Activated CD8-positive, alpha-beta memory T cell treated with anti-CD3 and anti-CD28 coated beads for 48 hours (primary cell): ENCODE measurements around the gene SLC12A7.

Experiments used
- DNase-seq, 3 experiments: peaks; one replicate each; pipeline ENCODE4 v3.0.0-alpha.2; 2020; ENCODE audit warnings: low read depth in 2 of 3, low spot score in 2 of 3

Gene SLC12A7

DNA sequence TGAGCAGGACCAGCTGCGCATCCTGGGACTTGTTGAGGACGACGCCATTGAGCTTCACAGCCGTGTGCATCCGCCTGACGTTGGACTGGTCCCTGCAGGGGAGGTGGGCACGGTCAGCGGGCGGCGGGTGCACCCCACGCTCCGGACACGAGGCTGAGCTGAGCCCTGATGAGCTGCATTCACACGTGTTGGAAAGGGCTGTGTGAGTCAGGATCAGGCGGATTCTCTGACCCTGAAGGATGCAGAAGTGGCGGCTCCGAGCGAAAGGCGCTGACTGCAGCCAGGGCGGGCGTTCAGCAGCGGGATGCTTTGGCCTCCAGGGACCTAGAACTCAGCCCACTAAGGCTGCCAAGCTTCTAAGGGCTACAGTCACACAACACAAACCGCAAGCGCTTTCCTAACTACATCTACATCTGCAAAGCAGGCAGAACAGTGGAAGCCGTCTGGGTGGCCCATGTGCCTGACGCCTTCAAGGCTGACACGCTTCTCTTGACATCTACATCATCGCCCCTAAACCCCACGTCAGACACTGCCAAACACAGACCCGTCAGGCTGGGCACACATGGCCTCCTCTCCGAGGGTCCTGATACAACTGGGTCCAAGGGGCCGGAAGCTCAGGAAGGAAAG lies 58.4 kb downstream of the SLC12A7 start:
- DNase-seq: no peak

DNA sequence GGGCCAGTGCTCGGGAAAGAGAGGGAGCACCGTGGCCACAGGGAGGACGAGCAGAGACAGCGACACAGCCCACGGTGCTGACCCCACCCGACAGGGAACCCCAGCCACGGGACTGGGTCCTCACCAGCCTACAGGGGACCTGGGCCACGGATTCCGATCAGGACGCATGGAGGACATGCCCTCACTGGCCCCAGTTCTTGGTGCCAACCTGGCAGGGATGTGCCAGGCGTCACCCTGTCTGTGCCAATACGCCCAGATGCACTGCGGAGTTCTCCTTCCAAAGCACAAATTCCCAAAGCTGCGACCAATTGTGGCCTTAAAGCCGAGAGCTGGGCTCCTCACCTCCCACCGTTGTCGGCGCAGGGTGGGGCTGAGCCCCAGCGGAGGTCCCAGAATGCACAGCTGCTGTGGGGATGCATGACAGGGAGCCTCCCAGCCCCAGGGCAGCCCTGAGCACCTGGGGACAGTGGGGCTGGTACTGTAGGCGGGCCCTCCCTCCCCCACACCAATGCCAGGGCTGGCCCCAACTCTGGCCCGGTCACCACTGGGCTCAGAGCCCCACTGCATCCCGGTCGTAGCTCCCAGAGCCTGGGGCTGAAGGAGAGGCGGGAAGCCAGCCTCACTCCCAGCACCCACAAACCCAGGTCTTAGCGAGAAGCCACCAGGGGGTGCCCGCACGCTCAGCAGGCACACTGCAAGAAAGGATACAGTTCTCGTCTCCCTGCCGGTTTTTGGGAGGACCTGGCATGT lies 59.0 kb downstream of the SLC12A7 start:
- no peak for DNase-seq

DNA sequence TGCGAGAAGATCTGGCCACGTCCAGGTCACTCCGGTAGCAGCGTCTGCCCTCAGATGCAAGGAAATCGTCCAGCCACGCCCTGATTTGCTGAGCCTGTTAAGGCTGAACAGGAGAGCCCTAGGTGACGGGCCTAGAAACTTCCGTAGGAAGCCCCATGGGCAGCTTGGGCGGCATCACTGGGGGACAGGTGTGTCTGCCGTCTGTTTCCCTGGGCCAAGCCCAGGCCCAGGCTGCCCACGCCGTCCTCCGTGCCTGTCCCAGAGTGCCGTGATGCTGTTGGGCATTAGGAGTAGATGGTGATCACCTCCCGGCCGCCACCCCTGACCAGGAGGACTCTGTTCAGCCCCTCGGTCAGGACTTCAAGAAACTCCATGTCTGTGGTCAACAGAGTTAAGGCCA lies 59.8 kb downstream of the SLC12A7 start:
- no peak for DNase-seq

DNA sequence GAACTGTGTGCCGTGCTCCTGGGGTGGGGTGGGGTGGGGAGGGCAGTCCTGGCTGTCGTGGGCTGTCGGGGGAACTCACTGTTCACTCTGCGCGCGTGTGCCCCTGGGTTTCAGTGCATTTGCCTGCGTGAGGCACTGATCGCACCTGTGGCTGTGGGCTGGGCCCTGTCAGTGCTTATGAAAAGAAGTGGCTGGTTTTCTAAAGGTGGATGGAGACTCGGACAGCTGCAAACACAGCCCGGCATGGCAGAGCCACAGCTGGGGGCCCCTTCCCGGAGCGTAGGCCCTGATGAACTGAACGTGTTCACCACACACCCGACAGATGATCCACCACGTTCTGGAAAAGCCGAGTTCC lies 60.5 kb downstream of the SLC12A7 start:
- no peak for DNase-seq

DNA sequence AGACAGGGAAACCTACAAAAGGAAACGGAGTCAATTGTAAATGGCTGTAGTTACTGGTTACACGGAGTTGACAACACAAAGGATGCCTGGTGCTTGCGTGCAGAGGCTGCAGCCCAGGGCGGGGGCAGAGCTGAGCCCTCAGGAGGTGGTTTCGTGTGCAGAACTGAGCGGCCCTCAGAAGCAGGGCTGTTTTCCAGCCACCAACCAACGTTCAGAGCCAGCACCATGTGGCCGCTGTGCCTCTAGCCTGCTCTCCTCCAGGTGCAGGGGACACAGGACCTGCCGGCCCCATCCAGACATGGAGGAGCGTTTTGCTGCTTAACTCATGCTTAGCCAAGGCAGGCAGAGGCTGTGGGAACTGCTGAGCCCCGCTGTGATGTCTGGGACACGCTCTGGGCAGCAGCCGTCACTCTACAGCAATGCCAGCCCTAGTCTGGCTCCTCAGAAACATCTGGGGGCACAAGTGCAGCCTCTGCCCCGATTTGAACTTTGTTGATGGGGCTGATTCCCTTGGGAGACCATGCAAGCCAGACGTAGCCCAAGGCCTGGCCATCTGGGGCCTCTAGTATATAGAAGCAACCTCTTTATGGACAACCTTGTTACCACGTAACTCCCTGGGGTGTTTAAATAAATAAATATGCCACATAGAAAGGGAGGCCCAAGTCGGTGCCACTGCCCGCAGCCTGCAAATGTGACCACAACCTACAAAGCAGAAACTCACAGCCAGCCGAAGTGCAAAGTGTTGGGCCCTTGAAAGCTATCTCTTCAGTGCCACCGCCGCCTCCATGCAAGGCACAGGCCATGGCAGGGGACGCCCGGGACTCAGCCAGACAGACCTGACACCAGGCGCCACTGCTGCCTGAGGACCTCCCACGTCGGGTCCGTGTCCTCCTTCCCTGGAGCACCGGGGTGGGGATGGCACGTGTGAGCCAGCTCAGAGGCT lies 61.2 kb downstream of the SLC12A7 start:
- no peak for DNase-seq

DNA sequence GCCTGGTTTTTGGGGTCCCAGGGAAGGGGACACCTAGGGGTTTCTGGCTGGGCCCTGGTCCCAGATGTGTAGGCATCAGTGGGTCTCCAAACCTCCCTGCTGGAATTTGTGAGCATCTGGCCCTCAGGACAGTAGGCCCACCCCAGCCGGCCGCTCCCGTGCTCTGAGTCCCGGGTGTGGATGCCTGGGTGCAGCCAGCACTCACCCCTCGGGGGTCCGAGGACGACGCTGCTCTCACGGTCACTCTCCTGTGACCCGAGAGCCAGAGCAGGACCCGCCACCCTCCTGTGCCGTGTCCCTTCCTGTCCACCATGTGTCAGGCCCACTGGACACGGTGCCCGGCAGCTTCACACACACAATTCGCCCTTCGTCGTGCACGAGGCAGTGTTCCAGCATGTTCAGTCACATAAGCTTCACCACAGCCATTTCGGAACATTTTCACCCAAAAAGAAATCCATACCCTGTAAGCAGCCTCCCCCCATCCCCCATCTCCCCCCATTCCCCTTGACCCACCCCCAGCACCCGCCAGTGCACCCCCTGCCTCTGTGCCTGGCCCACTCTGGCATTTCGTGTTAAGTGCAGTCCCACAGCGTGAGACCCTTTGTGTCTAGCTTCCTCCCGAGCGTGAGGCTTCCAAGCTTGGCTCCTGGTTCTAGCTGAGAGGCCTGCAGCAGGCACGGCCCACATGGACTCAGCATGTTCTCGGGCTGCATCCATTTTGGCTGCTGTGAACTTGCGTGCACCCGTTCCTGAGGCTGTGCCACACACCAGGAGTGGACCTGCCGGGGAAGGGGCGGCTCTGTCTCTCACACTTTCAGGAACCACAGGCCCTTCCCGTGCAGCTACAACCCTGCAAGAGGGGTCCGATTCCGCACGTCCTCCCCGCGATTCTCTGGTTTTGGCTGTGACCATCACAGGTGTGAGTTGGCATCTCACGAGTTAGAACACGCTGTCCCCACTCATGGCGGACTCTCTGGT lies 62.7 kb downstream of the SLC12A7 start:
- no peak for DNase-seq

DNA sequence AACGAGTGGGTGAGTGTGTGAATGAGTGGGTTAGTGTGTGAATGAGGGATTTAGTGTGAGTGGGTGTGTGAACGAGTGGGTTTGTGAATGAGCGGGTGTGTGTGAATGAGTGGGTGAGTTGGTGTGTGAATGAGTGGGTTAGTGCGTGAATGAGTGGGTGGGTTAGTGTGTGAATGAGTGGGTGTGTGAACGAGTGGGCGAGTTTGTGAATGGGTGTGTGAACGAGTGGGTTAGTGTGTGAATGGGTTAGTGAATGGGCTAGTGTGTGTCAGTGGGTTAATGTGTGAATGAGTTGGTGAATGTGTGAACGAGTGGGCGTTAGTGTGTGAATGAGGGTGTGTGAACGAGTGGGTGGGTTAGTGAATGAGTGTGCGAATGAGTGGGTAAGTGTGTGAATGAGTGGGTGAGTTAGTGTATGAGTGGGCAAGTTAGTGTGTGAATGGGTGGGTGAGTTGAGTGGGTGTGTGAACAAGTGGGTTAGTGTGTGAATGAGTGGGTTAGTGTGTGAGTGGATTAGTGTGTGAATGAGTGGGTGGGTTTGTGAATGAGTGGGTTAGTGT lies 63.6 kb downstream of the SLC12A7 start:
- no peak for DNase-seq

DNA sequence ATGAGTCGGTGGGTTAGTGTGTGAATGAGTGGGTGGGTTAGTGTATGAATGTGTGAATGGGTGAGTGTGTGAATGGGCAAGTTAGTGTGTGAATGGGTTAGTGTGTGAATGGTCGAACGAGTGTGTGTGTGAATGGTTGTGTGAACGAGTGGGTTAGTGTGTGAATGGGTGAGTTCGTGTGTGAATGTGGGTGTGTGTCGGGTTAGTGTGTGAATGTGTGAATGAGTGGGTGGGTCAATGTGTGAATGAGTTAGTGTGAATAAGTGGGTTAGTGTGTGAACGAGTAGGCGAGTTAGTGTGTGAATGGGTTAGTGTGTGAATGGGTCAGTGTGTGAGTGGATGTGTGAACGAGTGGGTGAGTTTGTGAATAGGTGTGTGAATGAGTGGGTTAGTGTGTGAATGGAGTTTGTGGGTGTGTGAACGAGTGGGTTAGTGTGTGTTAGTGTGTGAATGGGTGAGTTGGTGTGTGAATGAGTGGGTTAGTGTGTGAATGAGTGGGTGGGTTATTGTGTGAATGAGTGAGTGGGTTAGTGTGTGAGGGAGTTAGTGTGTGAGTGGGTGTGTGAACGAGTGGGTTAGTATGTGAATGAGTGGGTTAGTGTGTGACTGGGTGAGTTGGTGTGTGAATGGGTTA lies 64.4 kb downstream of the SLC12A7 start:
- no peak for DNase-seq

DNA sequence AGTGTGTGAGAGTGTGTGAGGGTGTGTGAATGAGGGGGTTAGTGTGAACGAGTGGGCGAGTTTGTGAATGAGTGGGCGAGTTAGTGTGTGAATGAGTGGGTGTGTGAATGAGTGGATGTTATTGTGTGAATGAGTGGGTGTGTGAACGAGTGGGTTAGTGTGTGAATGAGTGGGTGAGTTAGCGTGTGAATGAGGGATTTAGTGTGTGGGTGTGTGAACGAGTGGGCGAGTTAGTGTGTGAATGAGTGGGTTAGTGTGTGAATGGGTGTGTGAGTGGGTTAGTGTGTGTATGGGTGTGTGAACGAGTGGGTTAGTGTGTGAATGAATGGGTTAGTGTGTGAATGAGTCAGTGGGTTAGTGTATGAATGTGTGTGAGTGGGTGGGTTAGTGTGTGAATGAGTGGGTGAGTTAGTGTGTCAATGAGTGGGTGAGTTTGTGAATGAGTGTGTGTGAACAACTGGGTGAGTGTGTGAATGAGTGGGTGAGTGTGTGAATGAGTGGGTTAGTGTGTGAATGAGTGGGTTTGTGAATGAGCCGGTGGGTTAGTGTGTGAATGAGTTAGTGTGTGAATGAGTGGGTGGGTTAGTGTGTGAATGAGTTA lies 65.8 kb downstream of the SLC12A7 start:
- DNase-seq: no peak

DNA sequence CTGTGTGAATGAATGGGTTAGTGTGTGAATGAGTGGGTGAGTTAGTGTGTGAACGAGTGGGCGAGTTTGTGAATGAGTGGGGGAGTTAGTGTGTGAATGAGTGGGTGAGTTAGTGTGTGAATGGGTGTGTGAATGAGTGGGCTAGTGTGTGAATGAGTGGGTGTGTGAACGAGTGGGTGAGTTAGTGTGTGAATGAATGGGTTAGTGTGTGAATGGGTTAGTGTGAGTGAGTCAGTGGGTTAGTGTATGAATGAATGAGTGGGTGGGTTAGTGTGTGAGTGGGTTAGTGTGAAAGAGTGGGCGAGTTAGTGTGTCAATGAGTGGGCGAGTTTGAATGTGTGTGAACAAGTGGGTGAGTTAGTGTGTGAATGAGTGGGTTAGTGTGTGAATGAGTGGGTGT lies 67.7 kb downstream of the SLC12A7 start:
- no peak for DNase-seq

DNA sequence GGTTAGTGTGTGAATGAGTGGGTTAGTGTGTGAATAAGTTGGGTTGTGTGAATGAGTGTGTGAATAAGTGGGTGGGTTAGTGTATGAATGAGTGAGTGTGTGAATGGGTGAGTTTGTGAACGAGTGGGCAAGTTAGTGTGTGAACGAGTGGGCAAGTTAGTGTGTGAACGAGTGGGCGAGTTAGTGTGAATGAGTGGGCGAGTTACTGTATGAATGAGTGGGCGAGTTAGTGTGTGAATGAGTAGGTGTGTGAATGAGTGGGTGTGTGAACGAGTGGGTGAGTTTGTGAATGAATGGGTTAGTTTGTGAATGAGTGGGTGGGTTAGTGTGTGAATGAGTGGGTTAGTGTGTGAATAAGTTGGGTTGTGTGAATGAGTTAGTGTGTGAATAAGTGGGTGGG lies 68.5 kb downstream of the SLC12A7 start:
- no peak for DNase-seq

DNA sequence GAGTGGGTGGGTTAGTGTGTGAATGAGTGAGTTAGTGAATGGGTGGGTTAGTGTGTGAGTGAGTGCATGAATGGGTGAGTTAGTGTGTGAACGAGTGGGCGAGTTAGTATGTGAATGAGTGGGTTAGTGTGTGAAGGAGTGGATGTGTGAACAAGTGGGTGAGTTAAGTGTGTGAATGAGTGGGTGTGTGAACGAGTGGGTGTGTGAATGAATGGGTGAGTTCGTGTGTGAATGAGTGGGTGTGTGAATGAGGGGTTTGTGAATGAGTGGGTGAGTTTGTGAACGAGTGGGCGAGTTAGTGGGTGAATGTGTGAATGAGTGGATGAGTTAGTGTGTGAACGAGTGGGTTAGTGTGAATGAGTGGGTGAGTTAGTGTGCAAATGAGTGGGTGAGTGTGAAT lies 69.2 kb downstream of the SLC12A7 start:
- no peak for DNase-seq

DNA sequence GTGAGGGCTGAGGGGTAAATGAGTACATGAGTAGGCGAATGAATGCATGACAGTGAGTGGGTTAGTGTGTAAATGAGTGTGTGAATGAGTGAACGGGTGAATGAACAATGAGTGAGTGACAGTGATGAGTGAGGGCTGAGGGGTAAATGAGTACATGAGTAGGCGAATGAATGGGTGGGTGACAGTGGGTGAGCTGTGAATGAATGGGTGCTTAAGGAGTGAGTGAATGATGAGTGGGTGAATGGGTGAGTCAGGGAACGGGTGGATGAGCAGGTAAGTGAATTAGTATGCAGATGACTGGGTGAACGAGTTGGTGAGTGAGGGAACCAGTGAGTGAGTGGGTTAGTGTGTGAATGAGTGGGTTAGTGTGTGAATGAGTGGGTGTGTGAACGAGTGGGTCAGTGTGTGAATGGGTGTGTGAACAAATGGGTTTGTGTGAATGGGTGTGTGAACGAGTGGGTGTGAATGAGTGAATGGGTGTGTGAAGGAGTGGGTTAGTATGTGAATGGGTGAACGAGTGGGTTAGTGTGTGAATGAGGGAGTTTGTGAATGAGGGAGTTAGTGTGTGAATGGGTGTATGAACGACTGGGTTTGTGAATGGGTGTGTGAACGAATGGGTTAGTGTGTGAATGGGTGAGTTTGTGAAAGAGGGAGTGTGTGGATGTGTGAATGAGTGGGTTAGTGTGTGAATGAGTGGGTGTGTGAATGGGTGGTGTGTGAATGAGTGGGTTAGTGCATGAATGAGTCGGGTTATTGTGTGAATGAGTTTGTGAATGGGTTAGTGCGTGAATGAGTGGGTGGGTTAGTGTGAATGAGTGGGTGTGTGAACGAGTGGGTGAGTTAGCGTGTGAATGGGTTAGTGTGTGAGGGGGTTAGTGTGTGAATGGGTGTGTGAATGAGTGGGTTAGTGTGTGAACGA lies 70.4 kb downstream of the SLC12A7 start:
- no peak for DNase-seq

DNA sequence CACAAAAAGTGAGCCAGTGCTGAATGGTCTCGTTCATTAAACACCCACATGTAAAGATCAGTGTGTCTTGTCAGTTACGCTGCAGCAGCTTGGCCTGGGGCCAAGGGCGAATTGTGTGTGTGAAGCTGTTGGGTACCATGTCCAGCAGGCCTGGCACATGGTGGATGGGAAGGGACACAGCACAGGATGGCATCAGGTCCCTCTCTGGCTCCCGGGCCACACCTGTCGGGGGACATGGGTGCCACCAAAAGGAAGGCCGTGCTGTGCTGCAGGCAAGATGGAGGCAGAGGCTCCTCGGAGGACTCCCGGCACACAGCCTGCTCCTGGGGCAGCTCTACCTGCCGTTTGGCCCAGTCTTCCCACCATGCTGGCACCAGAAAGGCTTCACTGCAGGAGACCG lies 71.3 kb downstream of the SLC12A7 start:
- DNase-seq: no peak

DNA sequence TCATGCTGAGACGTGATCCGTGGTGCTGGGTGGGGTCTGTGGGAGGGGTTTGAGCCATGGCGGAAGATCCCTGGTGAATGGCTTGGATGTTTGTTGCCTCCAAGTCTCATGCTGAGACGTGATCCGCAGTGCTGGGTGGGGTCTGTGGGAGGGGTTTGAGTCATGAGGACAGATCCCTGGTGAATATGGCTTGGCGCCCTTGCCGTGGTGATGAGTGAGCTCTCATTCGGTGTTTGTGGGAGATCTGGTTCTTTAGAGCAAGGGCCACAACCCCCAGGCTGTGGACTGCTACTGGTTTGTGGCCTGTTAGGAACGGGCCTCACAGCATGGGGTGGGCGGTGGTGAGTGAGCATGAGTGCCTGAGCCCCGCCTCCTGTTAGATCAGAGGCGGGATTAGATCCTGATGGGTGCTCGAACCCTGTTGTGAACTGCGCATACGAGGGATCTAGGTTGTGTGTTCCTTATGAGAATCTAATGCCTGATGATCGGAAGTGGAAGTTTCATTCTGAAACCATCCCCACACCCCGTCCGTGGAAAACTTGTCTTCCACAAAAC lies 72.1 kb downstream of the SLC12A7 start:
- no peak for DNase-seq

DNA sequence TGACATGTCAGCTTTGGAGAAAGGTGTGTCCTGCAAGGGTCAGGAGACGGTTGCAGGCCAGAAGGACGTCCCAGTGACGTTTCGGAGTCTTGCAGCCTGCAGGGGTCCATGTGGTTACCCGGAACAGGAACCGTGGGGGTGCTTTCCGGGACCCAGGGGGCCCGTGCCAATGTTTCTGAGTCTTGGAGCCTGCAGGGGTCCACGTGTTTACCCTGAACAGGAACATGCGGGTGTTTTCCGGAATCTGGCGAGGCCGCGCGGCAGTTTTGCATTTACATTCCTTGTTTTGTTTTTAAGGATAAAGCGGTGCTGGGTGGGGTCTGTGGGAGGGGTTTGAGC lies 72.7 kb downstream of the SLC12A7 start:
- DNase-seq: no peak

DNA sequence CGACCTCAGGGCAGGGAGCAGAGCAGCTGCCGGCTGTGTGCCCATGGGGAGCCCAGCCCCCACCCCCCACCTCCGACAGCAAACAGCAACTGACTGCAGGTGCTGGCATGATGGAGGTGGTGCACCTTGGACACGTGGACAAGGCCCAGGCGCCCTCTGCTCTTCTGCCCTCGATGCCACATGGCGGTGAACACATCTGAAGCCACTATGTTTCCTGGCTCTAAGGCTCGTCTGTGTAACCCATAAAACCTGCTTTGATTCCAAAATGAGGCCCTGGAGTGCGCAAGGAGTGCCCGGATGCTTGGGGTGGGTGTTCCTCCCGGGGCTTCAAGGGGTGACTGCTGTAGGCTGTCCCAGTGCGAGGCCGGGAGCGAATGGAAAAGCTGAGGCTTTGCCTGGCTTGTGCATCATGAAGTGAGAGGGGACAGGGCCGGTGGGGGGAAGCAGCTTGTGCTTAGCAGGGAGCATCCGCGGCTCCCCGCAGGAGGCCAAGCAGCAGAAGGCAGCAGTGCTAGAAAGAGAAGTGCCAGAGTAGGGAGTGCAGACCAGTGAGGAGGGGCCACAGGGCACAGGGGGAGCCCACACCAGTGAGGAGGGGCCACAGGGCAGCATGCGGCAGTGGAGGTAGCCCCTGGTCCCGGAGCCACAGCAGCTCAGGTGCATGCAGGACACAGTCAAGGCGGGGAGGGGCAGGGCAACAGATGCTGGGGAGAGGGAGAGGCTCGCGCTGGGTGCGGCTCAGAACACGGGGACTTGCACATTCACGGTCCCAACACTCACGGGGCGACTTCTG lies 73.2 kb downstream of the SLC12A7 start:
- no peak for DNase-seq
